HG03060 (cell line): ENCODE data around the gene UTS2R.
"Not testable (repeated sequence)": the region's sequence is repeated elsewhere in the genome, so short reads cannot be mapped to it uniquely, and the experiment has no call there.

Source experiments
- ATAC-seq: cut with Tn5 transposase; IDR thresholded peaks from one replicate; pipeline ENCODE4 v1.9.1; 2021; ENCODE audit warnings: low read depth, moderate number of reproducible peaks; ENCODE audit not compliant: unreplicated experiment

UTS2R gene

GRCh38 chr17:82373072-82373452 lies 1.5 kb downstream of the UTS2R start:
- not testable (repeated sequence) for ATAC-seq

GRCh38 chr17:82373731-82374625 lies 2.4 kb downstream of the UTS2R start:
- ATAC-seq, result no peak

- no peak for ATAC-seq
Observed at GRCh38 chr17:82374626-82375331, 3.2 kb downstream of the UTS2R start.

- no peak for ATAC-seq
Observed at GRCh38 chr17:82375359-82376041, 3.9 kb downstream of the UTS2R start.

GRCh38 chr17:82376042-82376730 lies 4.6 kb downstream of the UTS2R start:
- no peak for ATAC-seq

GRCh38 chr17:82377294-82377693 lies 5.7 kb downstream of the UTS2R start:
- not testable (repeated sequence) for ATAC-seq

GRCh38 chr17:82377924-82378740 lies 6.6 kb downstream of the UTS2R start:
- ATAC-seq, result no peak

GRCh38 chr17:82378741-82379021 lies 7.1 kb downstream of the UTS2R start:
- no peak for ATAC-seq

- no peak for ATAC-seq
Observed at GRCh38 chr17:82380860-82381702, 9.5 kb downstream of the UTS2R start.

- not testable (repeated sequence) for ATAC-seq
Observed at GRCh38 chr17:82381703-82382009, 10.1 kb downstream of the UTS2R start.

GRCh38 chr17:82382220-82382932 lies 10.8 kb downstream of the UTS2R start:
- not testable (repeated sequence) for ATAC-seq

GRCh38 chr17:82382933-82383255 lies 11.3 kb downstream of the UTS2R start:
- no peak for ATAC-seq

GRCh38 chr17:82383411-82383810 lies 11.8 kb downstream of the UTS2R start:
- ATAC-seq, result no peak

- no peak for ATAC-seq
Observed at GRCh38 chr17:82384051-82384729, 12.6 kb downstream of the UTS2R start.

GRCh38 chr17:82384730-82385481 lies 13.3 kb downstream of the UTS2R start:
- ATAC-seq, result no peak

GRCh38 chr17:82385559-82386254 lies 14.1 kb downstream of the UTS2R start:
- ATAC-seq, result no peak

GRCh38 chr17:82386255-82386831 lies 14.8 kb downstream of the UTS2R start:
- no peak for ATAC-seq
